Mucosa of descending colon (tissue), 3 donors: ENCODE data around the gene CCDC138. TPM values are rescaled to one million over a fixed set of nuclear protein-coding genes. Genes with fewer than 3 reads are reported as not detected.

ENCODE experiments used
- ATAC-seq: fragments of 200-7000 bp; cut with Tn5 transposase; one replicate; pipeline ENCODE4 v1.9.1; 2020; ENCODE audit warnings: mild to moderate bottlenecking, moderate library complexity
- DNase-seq, 3 donors: peaks; one replicate each; pipeline ENCODE4 v3.0.0-alpha.2; 2020
- H3K36me3 ChIP-seq: fragments of 200-600 bp; one replicate; pipeline ENCODE4 v1.8.0; 2021; ENCODE audit warnings: low read depth, mild to moderate bottlenecking
- H3K4me1 ChIP-seq: fragments of 200-600 bp; one replicate; pipeline ENCODE4 v1.8.0; 2021; ENCODE audit warnings: low read depth, mild to moderate bottlenecking
- H3K4me3 ChIP-seq: fragments of 200-600 bp; one replicate; pipeline ENCODE4 v1.8.0; 2021; ENCODE audit warnings: mild to moderate bottlenecking
- H3K9me3 ChIP-seq: fragments of 200-600 bp; one replicate; pipeline ENCODE4 v1.8.0; 2021; ENCODE audit warnings: mild to moderate bottlenecking
- intact Hi-C, 2 donors: fragments of 100-400 bp; cut with DNase I in 1 of 2; cut with micrococcal nuclease in 1 of 2; formaldehyde crosslinking; loops; one replicate each; pipeline versions ENCODE4 v1.11.0 to v1.11.1; 2022; cut with DNase I, micrococcal nuclease
- total RNA-seq, 3 donors: library from RNA; stranded (reverse); fragmentation: NEBNext Ultra II Directional in 2 of 3; extraction: Animal tissue kit (Norgen Biotek cat#: 25700) in 2 of 3; gene quantifications; one replicate each; pipeline versions ENCODE4 v1.2.1 to v1.2.4, GENCODE V29; 2021 to 2023
- TF ChIP-seq, protein P1 (sequence below): fragments of 200-600 bp; IDR thresholded peaks from one replicate; pipeline ENCODE4 v1.8.0; 2022; ENCODE audit warnings: antibody characterized with exemption, mild to moderate bottlenecking
- donor health status: DM: no; HTN: no; CAD: no; lungs with moderate emphysema.
- donor health status: DM: no; HTN: no; CAD: no.
- donor health status: DM: no; HTN: yes; CAD: no.

The CCDC138 gene
- total RNA-seq, 3 donors from 2014 or later, result 3.7 to 6.2 (median 5.5) TPM

DNA sequence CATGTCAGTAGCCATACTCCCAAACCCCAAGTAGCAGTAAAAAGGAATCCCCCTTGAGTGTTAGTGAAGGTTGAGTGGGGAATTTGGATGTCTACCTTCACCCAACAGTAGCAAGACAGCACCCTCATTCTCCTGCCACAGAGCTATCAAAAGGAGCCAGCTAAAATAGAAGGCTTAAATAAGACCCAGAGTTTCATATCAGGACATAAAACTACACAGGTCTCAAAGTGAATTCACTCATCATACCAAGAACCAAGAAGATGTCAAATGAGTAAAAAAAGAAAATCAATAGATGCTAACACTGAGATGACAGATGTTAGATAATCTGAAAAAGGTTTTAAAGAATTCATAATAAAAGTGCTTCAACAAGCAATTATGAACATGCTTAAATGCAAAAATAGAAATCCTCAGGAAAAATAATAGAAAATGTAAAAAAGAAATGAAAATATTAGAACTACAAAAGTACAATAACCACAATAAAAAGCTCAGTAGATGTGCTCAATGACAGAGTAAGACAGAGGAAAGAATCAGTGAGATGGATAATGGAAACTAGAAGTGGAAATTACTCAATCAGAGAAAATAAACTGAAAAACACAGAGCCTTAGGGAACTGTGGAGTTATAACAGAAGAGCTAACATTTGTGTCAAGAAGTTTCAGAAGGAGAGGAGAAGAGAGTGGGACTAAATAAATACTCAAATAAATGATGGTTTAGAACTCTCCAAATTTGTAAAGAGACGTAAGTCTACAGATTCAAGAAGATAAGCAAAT, 111.9 kb downstream of the CCDC138 start:
- Histone ChIP-seq H3K4me3 (no peak overlapping the region), H3K9me3 (no peaks in the 10 kb centered on the region), H3K4me1 (peaks cover 18% of the 10 kb centered on the region), H3K36me3 (no peaks in the 10 kb centered on the region)
- intact Hi-C loops, result no loop called here
- TF ChIP-seq, protein P1, sequence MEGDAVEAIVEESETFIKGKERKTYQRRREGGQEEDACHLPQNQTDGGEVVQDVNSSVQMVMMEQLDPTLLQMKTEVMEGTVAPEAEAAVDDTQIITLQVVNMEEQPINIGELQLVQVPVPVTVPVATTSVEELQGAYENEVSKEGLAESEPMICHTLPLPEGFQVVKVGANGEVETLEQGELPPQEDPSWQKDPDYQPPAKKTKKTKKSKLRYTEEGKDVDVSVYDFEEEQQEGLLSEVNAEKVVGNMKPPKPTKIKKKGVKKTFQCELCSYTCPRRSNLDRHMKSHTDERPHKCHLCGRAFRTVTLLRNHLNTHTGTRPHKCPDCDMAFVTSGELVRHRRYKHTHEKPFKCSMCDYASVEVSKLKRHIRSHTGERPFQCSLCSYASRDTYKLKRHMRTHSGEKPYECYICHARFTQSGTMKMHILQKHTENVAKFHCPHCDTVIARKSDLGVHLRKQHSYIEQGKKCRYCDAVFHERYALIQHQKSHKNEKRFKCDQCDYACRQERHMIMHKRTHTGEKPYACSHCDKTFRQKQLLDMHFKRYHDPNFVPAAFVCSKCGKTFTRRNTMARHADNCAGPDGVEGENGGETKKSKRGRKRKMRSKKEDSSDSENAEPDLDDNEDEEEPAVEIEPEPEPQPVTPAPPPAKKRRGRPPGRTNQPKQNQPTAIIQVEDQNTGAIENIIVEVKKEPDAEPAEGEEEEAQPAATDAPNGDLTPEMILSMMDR, result no peak
- ATAC-seq (no peak), DNase-seq (no peak)

DNA sequence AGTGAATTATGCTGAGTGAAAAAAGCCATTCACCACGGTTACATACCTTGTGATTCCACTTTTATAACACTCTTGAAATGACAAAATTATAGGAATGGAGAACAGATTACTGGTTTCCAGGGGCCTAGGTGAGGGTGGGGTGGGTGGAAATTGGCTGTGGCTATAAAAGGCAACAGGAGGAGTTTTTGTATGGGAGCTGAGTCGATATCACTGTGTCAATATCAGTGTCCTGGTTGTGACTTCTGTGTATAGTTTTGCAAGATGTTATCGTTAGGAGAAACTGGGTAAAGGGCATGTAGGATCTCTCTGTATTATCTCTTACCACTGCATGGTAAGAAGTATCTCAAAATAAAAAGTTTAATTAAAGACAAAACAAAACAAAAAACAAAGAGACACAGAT, 118.1 kb downstream of the CCDC138 start:
- DNase-seq, result peak in 1 of 3 donors; percentile 33
- Histone ChIP-seq H3K4me1 (peaks cover 3% of the 10 kb centered on the region), H3K36me3 (no peaks in the 10 kb centered on the region), H3K4me3 (no peak overlapping the region), H3K9me3 (no peaks in the 10 kb centered on the region)
- TF ChIP-seq, protein P1, result no peak
- intact Hi-C loops, result no loop called here
- peak; percentile 76 for ATAC-seq

DNA sequence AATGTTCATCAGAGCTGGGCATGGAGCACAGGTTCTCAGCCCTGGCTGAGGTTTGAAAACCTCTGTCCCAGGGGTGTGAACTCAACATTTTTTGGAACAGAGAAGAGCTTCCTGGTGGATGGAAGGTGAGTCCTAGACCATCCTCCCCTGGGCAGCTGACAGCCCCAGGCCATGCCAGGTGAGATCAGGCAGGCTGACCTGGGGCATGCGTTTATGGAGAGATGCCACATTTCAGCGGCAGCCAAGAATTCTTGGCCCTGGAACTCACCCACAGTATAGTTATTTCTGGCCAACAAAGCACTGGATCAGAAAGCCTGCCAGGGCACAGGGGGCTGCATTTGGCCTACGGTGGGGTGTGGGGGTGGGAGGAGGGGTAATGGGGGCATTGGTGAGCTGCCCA, 118.6 kb downstream of the CCDC138 start:
- TF ChIP-seq, protein P1, result no peak
- Histone ChIP-seq H3K4me3 (no peak overlapping the region), H3K9me3 (no peaks in the 10 kb centered on the region), H3K4me1 (peaks cover 3% of the 10 kb centered on the region), H3K36me3 (no peaks in the 10 kb centered on the region)
- DNase-seq, result peak in 1 of 3 donors; percentile 3
- intact Hi-C loops, result no loop called here
- peak; percentile 20 for ATAC-seq

DNA sequence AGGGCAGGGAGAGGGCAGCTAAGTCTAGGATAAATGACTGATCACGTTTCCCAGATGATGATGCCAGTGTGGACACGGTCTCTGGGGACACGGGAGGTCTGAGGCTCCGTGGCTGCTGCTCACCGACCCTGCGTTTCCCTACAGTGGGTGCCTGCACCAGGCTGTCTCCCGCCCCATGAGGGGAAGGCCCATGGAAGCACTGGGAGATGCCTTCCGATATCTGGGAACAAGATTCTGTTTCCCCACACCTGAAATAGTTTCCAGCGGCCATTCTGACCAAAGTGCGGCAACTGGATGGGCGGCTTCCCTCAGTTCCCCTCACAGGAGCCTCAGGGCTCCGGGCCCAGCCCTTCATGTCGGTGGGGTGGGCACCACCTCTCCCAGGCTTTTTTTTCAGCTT, 119.3 kb downstream of the CCDC138 start:
- TF ChIP-seq, protein P1, result no peak
- Histone ChIP-seq H3K4me3 (no peak overlapping the region), H3K9me3 (no peaks in the 10 kb centered on the region), H3K36me3 (no peaks in the 10 kb centered on the region), H3K4me1 (peaks cover 3% of the 10 kb centered on the region)
- intact Hi-C loops, result no loop called here
- DNase-seq (peak in 1 of 3 donors; percentile 1), ATAC-seq (no peak)

DNA sequence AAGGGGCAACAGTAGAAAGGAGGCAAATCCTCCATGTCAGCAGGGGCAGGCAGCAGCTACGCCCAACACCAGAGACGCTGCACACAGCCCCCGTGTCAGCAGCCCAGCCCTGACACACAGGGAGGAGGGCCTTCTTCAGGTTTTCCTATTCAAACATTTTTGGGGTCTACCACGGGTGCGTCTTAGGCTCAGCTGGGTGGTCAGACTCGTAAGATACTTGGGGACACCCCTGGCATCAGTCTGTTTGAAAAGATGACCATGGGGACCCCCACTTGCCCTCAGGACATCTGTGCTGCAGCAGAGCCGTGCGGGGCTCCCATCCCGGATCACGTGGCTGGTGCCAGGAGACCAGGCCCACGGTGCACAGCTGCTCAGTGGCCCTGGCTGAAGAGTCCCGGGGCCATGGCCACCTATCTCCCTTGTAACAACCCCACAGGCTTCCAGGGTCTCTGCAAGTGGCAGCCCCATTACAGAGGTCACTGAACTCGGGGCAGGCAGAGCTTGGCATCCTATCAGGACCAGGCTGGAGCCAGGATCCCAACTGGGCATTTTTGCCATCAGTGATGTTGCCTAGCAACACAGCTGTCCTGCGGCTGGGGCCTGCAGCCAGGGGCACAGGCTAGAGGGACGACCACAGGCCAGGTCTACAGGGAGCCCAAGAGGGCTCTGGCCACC, 120.0 kb downstream of the CCDC138 start:
- Histone ChIP-seq H3K36me3 (no peaks in the 10 kb centered on the region), H3K9me3 (no peaks in the 10 kb centered on the region), H3K4me1 (peaks cover 3% of the 10 kb centered on the region), H3K4me3 (no peak overlapping the region)
- TF ChIP-seq, protein P1, result no peak
- peak in 1 of 3 donors; percentile 4 for DNase-seq
- intact Hi-C loops, result no loop called here
- no peak for ATAC-seq
